Upper lobe of left lung (tissue), 4 donors: ENCODE data around the gene RAPGEF1.

Experiments
- EP300 ChIP-seq, 4 donors: sonication (generic); formaldehyde crosslinking; IDR thresholded peaks; one replicate each; pipeline ENCODE4 v1.5.1; 2017; ENCODE audit warnings: antibody characterized with exemption in 4 of 4, control low read depth in 2 of 4
- POLR2A ChIP-seq, 4 donors: fragments of 450-650 bp; IDR thresholded peaks; one replicate each; pipeline ENCODE4 v1.5.1; 2016 to 2017; ENCODE audit warnings: antibody characterized with exemption in 4 of 4, mild to moderate bottlenecking in 2 of 4
- POLR2AphosphoS5 ChIP-seq, 2 donors: sonication (generic); formaldehyde crosslinking; IDR thresholded peaks; one replicate each; pipeline ENCODE4 v1.5.1; 2017; ENCODE audit warnings: antibody characterized with exemption in 2 of 2
- TF ChIP-seq, protein P1 (sequence below), 6 experiments: fragments of 450-650 bp in 4 of 6; fragments of 200-600 bp in 2 of 6; sonication (generic) in 2 of 6; IDR thresholded peaks; one replicate each; pipeline ENCODE4 v1.5.1; 2016 to 2019; ENCODE audit warnings: antibody characterized with exemption in 6 of 6

- TF ChIP-seq POLR2A (IDR thresholded peaks at IDR 0.05), result peak in 1 of 4 donors; percentile 30
- TF ChIP-seq, protein P1, sequence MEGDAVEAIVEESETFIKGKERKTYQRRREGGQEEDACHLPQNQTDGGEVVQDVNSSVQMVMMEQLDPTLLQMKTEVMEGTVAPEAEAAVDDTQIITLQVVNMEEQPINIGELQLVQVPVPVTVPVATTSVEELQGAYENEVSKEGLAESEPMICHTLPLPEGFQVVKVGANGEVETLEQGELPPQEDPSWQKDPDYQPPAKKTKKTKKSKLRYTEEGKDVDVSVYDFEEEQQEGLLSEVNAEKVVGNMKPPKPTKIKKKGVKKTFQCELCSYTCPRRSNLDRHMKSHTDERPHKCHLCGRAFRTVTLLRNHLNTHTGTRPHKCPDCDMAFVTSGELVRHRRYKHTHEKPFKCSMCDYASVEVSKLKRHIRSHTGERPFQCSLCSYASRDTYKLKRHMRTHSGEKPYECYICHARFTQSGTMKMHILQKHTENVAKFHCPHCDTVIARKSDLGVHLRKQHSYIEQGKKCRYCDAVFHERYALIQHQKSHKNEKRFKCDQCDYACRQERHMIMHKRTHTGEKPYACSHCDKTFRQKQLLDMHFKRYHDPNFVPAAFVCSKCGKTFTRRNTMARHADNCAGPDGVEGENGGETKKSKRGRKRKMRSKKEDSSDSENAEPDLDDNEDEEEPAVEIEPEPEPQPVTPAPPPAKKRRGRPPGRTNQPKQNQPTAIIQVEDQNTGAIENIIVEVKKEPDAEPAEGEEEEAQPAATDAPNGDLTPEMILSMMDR (IDR thresholded peaks at IDR 0.05), result no peak
- no peak for TF ChIP-seq POLR2AphosphoS5 (IDR thresholded peaks at IDR 0.05)
- no peak for TF ChIP-seq EP300 (IDR thresholded peaks at IDR 0.05)
Measured at GRCh38 chr9:131603199-131603598, 136.7 kb downstream of the RAPGEF1 start.
